HG03066 (cell line): Measurements from ENCODE around the gene ALG14.
A peak's percentile ranks its signal among the peaks of the same experiment; 100 is the strongest.

Source experiments
- ATAC-seq: cut with Tn5 transposase; IDR thresholded peaks from one replicate; pipeline ENCODE4 v1.9.1; 2021; ENCODE audit warnings: low read depth; ENCODE audit not compliant: unreplicated experiment

ALG14 gene

GRCh38 chr1:94935476-94935875 is 137.3 kb downstream of the ALG14 start:
- no peak for ATAC-seq

- no peak for ATAC-seq
Measured at GRCh38 chr1:94935034-94935433, 137.7 kb downstream of the ALG14 start.

- no peak for ATAC-seq
Measured at GRCh38 chr1:94934551-94934950, 138.2 kb downstream of the ALG14 start.

- ATAC-seq, result no peak
Measured at GRCh38 chr1:94931254-94931841, 141.4 kb downstream of the ALG14 start.

GRCh38 chr1:94929351-94930217 is 143.2 kb downstream of the ALG14 start:
- ATAC-seq, result no peak

GRCh38 chr1:94928293-94928939 is 144.3 kb downstream of the ALG14 start:
- no peak for ATAC-seq

- ATAC-seq, result peak; percentile 15
Measured at GRCh38 chr1:94927405-94928175, 145.2 kb downstream of the ALG14 start.

DNA sequence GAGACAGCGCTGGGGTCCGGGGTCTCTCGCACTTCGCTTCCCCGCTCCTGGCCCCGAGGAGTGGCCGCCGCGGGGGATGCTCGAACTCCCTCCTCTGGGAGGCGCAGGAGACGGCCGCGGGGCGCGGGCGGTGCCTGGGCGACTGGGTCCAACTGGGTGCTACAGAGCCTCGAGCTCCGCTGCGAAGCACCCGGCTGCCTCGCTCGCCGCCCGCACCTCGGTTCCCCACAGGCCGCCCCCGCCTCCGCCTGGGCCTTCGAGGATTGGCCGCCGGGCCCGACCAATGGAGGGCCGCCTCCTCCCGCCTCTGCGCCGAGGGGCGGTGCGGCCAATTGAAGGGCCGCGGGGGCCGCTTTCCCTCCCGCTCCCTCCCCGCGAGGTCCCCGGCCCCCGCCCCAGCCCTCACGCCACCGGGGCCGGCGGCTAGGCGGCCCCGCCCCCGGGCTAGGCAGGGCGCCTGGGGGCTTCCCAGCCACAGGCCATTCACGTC is 145.8 kb downstream of the ALG14 start, which contains the start of gene CNN3:
TSS of gene CNN3 (minus strand) at position 196 of the 490 bp plus-strand sequence. CDS start 216 bp downstream, outside the sequence.
- ATAC-seq, result peak; percentile 77

DNA sequence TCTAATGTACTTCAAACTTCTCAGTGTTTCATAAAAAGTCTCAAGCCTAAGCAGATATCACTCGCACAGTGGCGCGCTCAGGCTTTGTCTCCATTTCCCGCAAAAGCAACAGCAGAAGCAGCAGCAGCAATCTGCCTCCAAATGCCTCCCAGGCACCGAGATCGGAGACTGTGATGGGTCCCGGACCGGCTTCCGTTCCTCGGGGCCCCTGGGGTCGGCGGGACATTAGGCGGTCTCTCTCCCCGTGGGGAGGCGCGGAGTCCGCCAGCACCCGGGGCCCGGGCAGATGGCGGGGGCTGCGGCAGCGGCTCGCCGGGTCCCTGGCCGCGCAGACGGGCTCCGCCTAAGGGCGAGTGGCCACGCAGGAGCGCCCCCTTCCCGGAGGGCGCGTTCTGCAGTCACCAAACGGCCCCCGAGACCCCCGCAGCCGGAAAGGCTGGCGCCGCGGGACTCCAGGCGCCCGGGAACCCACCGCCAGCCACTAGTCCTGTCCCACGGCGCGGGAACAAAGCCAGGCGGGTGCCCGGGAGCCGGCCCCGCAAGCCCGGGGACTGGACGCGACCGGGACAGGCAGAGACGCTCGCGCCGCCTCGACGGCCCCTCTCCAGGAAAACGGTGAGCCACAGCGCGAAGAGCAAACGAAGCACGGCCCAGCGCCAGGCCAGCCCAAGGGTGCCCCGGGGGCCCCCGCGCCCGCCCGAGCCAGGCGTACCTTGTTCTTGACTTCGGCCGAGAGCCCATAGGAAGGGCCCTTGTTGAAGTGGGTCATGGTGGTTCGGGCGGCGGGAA is 146.4 kb downstream of the ALG14 start:
- ATAC-seq, result peak; percentile 7

GRCh38 chr1:94925561-94926125 is 147.1 kb downstream of the ALG14 start:
- peak; percentile 37 for ATAC-seq

DNA sequence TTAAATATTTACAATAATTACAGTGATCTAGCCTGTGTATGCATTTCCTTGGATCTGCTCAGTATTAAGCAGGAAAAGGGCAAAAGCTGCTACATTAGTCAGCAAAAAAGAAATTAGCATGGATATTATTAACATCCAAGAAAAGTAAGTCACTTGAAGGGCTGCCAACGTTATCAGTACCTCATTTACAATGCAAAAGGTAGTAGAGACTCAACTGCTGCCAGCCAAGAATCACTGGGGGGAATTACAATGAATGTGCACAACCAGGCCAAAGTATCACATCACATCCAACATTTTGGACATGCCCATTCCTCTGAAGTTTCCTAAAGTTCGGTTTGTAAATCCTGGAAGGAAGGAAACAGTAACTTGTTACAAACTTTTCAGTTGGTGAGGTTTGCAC is 147.7 kb downstream of the ALG14 start:
- ATAC-seq, result no peak
